HG03108 (cell line): ENCODE data around the gene LAG3.

Source experiments
- ATAC-seq: cut with Tn5 transposase; IDR thresholded peaks from one replicate; pipeline ENCODE4 v1.9.1; 2021; ENCODE audit warnings: moderate library complexity; ENCODE audit not compliant: unreplicated experiment

LAG3 gene

DNA sequence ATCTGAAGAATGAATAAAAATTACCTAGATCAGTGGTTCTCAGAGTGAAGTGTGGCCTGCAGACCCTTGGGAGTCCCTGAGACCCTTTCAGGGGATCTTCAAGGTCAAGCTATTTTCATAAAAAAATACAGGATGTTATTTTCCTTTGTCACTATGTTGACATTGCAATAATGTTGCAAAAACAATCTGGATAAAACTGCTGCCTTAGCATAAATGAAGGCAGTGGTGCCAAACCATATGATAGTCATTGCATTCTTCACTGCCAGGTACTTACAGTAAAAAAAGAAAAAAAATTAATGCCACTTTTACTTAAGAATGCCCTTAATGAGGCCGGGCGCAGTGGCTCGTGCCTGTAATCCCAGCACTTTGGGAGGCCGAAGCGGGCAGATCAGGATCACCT, 15.0 kb downstream of the LAG3 start:
- ATAC-seq = no peak

DNA sequence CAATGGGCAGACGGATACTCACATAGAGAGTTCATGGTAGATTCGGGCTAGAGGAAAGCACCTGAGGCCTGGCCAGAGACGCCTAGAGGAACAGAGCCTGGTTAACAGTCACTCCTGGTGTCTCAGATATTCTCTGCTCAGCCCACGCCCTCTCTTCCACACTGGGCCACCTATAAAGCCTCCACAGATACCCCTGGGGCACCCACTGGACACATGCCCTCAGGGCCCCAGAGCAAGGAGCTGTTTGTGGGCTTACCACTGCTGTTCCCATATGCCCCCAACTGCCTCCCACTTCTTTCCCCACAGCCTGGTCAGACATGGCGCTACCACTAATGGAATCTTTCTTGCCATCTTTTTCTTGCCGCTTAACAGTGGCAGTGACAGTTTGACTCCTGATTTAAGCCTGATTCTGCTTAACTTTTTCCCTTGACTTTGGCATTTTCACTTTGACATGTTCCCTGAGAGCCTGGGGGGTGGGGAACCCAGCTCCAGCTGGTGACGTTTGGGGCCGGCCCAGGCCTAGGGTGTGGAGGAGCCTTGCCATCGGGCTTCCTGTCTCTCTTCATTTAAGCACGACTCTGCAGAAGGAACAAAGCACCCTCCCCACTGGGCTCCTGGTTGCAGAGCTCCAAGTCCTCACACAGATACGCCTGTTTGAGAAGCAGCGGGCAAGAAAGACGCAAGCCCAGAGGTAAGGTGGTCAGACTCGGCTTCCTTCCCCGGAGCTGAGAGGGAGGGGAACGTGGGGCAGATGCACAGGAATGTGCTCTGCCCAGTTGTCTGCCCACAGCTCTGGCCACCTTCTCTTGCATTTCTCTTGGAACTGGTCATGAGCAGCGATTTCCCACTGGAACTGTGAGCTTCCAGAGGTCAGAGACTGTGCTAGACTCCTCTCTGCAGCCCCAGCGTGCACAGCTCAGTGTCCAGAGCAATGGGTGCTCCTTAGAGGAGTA, 16.9 kb downstream of the LAG3 start, which contains the start of gene CD4:
TSS of gene CD4 (plus strand) at position 557 of the 953 bp plus-strand sequence. CDS start 10,611 bp downstream, outside the sequence.
- no peak for ATAC-seq

DNA sequence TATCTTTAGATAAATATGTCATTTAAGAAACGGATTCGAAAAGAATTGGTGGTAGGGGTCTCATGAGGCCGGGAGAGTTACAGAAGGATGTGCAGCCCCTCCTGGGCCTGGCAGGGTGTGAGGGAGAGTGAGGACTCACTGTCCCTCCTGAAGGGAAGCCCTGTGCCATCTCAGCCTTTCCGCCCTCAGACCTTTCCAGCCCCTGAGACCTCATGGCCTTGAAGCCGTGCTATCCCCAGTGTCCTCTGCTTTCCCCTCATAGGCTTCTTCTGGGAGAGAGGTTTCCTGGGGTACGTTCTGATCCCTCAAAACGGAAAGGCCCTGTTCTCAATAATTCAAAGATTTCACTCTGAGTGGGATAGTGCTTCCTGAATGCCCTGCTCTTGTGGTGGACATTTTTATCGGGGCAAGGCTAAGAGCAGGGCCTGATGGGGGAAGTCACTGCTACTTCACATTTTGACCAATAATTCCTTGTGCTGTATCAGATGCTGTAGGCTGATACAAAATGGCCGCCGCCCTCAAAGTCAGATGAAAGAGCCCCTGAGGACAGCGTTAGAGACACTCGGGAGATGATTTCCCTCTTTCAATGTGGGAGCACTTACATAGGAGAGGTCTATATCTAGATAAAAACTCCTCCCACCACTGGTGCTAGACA, 18.3 kb downstream of the LAG3 start:
- ATAC-seq = no peak

DNA sequence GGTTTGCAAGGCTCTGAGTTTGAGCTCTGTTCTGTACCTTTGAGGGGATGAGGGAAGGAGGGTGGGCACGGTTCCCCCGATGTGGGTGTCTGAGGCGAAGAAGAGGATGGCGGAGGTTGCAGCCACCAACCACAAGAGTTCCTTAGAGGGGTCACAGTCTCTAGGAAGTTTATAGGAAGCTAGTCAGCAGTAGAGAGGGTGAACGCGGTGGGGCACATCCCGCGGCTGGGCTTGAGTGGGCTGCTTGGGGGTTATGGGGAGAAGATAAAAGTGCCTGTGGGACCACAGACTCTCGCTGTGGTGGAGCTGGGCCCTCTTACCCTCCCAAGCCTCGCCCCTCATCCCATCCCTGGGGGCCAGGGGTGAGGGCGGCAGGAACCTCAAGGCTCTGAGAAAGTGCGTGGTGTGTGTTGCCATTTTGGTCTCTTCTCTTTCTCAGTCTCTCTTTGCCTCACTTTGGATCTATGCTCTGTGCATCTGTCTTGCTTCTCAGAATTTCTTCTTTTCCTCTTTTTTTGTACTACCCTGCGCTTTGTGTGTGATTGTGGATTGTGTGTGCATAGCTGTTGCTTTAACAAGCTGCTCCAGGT, 19.7 kb downstream of the LAG3 start:
- ATAC-seq = no peak

DNA sequence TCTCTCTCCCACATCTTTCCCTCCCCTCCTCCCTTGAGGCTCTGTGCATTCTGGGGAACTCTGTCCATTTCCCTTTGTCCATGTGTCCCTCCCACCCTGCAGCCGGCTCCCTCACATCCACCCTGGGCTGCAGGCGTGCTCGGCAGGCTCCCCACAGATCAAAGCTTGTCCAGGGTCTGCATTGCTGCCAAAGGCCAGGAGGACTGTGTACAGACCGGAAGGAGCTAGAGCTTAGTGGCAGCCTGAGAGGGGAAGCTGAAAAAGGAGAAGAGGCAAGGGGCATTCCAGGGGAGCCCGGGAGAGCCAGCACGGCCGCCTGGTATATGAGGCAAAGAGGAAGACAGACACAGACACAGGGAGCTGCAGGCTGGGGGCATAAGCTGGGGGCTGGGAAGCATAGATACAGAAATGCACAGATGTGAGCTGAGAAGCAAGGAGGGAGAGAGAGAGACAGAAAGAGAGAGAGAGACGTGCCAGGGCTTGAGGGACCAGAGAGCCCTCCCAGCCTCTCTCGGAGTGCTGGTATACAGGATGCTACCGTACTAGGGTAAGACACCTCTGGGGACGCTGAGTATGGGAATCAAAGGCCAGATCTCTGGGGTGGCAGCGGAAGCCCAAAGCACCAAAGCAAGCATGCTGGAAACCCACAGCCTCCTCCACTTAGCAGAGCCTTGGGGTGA, 20.3 kb downstream of the LAG3 start:
- ATAC-seq = no peak

DNA sequence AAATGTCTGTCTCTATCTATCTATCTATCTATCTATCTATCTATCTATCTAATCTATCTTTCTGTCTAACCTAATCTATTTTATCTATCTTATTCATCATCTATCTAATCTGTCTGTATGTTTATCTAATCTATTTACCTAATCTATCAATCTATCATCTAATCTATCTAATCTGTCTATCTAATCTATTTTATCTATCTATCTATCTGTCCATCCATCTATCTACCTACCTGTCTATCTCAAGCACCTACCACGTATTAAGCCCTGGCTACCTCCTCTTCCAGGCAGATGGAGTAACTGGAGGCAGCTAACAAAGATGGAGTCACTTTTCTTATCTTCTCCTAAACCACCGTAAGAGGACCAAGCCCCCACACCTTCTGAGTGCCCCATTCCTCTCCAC, 22.8 kb downstream of the LAG3 start:
- ATAC-seq = no peak

DNA sequence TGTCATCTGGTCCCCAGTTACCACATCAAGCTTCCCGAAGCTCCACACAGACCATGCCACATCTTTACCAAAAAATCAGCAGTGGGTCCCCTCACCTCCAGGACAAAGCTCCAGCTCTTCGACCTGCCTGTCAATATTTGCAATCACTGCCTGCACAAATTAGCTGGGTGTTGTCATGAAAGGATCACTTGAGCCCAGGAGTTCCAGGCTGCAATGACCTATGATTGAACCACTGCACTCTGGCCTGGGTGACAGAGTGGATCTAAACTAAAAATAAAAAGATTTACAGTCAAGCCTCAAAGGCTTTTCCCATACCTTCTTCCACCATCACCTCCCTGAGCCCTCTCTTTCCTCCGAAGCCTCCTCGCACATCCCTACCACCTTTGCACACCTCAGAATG, 24.3 kb downstream of the LAG3 start:
- ATAC-seq = no peak

DNA sequence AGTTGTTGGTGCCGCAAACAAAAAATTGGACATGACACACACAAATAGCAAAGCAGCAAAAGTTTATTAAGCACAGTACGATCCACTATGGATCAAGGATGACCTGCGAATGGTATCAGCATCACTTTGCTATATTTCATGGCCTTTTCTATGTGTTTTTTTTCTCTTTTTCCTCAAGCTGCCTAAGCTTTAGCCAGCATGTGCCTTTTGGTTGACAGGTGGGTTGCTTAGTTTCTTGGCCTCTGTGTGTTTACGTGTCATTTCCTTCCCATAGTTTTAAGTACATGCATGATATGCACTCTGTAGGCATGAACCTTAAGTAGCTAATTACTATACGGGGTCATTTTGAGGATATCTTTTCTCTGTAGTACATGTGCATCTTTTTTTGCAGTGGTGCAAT, 26.8 kb downstream of the LAG3 start:
- ATAC-seq = no peak

DNA sequence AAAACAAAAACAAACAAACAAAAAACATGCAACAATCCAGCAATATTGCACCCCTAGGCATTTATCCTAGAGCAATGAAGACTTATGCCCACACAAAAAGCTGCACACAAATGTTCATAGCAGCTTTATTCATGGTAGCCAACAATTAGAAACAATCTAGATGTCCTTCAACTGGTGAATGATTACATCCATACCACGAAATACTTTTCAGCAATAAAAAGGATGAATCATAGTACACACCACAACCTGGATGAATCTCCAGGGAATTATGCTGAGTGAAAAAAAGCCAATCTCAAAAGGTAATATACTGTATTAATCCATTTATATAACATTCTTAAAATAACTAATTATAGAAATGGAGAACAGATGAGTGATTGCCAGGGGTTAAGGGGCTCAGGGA, 34.9 kb downstream of the LAG3 start:
- ATAC-seq = no peak

DNA sequence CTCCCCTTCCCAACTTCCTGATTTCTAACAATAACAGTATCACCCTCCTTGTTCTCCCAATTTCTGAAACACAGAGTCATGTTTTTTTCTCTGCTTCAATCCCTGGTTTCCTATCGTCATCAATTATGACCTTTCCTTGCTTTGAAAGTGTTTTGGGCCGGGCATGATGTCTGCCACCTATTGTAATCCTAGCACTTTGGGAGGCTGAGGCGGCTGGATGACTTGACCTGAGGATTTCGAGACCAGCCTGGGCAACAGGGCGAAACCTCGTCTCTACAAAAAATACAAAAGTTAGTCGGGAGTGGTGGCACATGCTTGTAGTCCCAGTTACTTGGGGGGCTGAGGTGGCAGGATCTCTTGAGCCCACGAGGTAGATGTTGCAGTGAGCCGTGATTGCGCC, 36.7 kb downstream of the LAG3 start:
- no peak for ATAC-seq

DNA sequence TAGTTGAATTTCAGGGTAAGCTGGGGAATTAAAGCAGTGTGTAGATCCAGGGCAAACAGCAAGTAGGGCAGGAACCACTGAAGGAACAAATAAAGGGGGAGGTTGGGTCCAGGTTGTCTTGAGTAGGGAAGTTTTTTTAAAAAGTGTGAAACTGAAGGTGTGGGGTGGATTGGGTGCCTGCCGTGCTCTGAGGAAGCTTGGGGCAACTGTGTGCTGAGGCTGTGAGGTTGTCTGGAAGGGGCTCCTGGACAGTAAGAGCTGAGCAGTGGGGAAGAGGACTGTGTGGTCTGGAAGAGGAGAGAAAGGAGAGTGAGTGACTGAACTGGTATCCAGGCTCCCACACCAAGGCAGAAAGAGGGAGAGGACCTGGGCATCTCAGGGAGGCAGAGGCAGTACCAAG, 38.4 kb downstream of the LAG3 start:
- ATAC-seq = no peak

DNA sequence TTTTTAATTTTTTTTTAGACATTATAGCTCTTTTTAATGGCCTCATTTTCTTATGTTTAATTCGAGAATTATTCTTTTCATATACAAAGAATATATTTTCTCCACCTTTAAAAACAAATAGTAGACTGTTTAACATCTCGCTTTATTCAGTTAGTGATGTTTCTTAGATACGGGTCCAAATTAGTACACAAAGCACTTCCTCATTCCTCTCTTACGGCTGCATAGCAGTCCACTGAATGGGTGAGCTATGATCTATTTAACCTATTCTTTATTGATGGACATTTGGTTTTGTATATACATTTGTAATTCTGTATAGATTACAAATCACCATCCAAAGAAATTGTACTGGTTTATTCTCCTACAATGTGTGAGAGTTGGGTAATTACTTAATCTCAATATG, 41.0 kb downstream of the LAG3 start:
- no peak for ATAC-seq

DNA sequence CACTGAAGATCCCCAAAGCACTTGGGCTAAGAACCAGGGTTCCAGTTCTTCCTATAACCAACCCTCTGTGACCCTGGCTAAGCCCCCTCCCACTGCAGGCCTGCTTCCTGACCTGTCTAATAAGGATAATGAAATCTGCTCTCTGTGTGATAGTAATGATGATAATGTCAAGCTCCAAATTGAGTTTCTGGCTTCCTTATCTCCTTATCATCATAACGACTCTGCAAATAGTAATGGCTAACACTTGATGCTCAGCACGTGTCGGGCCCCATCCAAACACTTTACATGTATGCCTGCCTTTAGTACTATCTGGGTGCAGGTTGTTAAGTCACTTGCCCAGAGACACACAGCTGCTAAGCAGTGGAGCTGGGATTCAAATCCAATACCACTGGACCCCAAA, 44.3 kb downstream of the LAG3 start:
- no peak for ATAC-seq

DNA sequence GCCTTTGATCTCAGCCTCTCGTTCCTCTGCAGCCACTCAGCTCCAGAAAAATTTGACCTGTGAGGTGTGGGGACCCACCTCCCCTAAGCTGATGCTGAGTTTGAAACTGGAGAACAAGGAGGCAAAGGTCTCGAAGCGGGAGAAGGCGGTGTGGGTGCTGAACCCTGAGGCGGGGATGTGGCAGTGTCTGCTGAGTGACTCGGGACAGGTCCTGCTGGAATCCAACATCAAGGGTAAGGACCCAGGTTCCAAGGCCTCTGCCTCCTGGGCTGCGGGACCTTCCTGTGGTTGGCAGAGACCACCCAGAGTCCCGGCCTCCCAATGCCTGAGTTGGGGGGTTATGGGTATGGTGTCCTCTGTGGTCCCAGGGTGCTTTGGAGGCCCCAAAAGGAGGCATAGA, 44.8 kb downstream of the LAG3 start:
- no peak for ATAC-seq

DNA sequence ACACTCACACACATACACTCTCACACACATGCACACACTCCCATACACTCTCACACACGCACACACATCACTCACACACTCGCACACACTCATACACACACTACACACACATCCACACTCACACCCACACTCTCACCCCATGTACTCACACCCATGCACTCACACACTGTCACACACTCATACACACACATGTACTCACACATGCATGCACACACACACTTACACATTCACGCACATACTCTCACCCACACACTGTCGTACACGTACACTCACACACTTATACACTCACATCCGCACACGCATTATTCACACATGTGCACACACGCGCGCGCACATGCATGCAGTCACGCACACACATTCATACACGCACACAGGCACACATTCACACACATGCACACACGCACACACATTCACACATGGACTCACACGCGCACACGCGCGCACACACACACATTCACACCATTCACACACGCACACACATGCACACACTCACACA, 45.4 kb downstream of the LAG3 start:
- no peak for ATAC-seq

DNA sequence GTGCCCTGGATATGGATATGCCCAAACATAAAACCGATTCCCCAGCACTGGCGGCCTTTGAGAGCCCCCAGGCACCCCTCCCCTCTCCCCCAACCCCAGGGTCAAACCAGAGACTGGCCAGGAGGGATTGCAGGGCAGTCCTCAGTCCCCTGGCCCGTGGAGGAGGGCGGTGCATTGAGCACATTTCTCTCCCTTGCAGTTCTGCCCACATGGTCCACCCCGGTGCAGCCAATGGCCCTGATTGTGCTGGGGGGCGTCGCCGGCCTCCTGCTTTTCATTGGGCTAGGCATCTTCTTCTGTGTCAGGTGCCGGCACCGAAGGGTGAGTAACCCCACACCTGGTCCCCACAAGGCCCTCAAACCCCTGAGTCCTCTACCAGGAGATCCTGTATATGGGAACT, 45.9 kb downstream of the LAG3 start:
- ATAC-seq = no peak

DNA sequence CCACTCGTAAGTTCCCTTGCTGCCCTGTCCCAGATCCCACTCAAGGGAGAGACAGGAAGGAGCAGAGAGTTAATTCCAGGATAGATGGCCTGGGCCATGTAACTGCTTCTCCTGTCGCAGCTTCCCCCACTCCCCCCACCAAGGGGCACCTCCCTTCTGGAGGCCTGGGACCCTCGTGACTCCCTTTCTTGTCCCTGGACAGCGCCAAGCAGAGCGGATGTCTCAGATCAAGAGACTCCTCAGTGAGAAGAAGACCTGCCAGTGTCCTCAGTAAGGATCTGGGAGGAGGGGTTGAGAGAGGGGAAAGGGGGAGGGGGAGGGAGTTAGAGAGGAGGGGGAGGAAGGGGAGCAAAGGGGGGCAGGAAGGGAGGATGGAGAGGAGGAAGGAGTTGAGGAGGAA, 46.3 kb downstream of the LAG3 start:
- no peak for ATAC-seq

DNA sequence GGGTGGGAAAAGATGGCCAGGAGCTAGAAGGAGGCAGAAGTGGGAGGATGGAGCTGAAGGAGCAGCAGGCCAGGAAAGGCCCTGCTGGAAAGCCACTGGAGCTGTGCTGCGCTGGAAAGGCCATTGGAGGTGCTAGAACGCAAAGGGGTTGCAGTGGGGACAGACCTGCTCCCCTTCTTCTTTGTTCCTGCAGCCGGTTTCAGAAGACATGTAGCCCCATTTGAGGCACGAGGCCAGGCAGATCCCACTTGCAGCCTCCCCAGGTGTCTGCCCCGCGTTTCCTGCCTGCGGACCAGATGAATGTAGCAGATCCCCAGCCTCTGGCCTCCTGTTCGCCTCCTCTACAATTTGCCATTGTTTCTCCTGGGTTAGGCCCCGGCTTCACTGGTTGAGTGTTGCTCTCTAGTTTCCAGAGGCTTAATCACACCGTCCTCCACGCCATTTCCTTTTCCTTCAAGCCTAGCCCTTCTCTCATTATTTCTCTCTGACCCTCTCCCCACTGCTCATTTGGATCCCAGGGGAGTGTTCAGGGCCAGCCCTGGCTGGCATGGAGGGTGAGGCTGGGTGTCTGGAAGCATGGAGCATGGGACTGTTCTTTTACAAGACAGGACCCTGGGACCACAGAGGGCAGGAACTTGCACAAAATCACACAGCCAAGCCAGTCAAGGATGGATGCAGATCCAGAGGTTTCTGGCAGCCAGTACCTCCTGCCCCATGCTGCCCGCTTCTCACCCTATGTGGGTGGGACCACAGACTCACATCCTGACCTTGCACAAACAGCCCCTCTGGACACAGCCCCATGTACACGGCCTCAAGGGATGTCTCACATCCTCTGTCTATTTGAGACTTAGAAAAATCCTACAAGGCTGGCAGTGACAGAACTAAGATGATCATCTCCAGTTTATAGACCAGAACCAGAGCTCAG, 47.0 kb downstream of the LAG3 start:
- ATAC-seq = no peak

DNA sequence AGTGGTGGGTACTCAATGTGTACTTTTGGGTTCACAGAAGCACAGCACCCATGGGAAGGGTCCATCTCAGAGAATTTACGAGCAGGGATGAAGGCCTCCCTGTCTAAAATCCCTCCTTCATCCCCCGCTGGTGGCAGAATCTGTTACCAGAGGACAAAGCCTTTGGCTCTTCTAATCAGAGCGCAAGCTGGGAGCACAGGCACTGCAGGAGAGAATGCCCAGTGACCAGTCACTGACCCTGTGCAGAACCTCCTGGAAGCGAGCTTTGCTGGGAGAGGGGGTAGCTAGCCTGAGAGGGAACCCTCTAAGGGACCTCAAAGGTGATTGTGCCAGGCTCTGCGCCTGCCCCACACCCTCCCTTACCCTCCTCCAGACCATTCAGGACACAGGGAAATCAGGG, 47.8 kb downstream of the LAG3 start:
- no peak for ATAC-seq
